ENCODE measurements around the gene PER2. TPM values are rescaled to one million over a fixed set of nuclear protein-coding genes. Genes with fewer than 3 reads are reported as not detected.

Gene PER2
- total RNA-seq, 2 experiments from 2014 or later: 17.4 to 17.6 TPM

DNA sequence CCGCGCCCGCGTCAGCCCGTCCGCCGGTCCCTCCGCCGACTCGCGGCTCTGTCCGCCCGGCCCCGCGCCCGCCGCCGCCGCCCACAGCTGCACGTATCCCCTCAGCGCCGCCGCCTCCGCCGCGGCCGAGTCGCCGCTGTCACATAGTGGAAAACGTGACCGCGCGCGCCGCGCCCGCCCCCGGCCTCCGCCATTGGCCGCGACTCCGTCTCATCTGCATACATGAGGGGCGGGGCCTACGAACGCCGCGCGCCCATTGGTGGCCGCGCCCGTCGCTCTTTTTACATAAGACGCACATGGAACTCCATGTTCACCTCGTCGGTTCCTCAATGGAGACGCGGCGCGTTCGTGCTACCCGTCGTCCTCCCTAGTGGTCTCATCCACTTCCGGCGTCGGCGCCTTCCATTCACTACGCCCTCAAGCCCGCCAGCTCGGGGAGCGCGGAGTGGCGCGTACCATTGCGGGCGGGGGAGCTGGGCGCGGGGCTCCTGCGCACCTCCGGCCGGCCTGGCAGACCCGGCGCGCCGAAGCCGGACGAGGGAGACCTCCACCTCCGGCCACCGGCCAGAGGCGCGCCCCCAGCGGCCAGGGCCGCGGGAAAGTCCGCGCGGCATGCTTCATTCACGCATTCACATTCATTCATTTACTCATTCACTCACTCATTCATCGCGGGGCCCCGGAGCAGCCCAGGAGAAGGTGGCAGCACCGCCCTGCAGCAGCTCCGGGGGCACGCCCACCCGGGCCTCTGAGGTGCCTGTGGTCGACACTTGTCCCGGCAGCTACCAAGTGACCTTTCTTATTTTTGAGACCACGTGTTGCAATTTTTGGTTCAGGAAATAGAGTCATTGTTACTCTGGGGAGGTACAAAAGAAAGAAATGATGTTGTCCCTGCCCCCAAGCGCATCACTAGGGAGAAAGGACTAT lies 502 bp upstream of the PER2 start:
- peak overlapping the region; percentile 96 for H3K27ac Mint-ChIP-seq
- DNase-seq (peak; percentile 99), ATAC-seq (peak; percentile 86)
- H3K4me3 Mint-ChIP-seq: peak overlapping the region; percentile 83
- intact Hi-C loops (cut with micrococcal nuclease): no loop called here
- no peaks in the 10 kb centered on the region for H3K36me3 Mint-ChIP-seq (ENCODE audit: low read depth)
- ChIA-PET CTCF (interaction anchor here (1.3 to 2.6 kb wide), 2 partner anchors 26 to 33 kb away, joined by 4 to 12 read pairs; no protein-coding TSS in a partner anchor), POLR2A (interaction anchor here (0.6 to 2.3 kb wide), 12 partner anchors 10 to 139 kb away, joined by 3 to 9 read pairs (median 3); partner anchors contain the start of gene ILKAP)
- peaks cover 40% of the 10 kb centered on the region for H3K4me1 Mint-ChIP-seq (ENCODE audit: low read depth)
- TF ChIP-seq, protein P1, sequence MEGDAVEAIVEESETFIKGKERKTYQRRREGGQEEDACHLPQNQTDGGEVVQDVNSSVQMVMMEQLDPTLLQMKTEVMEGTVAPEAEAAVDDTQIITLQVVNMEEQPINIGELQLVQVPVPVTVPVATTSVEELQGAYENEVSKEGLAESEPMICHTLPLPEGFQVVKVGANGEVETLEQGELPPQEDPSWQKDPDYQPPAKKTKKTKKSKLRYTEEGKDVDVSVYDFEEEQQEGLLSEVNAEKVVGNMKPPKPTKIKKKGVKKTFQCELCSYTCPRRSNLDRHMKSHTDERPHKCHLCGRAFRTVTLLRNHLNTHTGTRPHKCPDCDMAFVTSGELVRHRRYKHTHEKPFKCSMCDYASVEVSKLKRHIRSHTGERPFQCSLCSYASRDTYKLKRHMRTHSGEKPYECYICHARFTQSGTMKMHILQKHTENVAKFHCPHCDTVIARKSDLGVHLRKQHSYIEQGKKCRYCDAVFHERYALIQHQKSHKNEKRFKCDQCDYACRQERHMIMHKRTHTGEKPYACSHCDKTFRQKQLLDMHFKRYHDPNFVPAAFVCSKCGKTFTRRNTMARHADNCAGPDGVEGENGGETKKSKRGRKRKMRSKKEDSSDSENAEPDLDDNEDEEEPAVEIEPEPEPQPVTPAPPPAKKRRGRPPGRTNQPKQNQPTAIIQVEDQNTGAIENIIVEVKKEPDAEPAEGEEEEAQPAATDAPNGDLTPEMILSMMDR (IDR thresholded peaks at IDR 0.05): no peak
- no peaks in the 10 kb centered on the region for H3K9me3 Mint-ChIP-seq
- no peaks in the 10 kb centered on the region for H3K27me3 Mint-ChIP-seq

GRCh38 chr2:238286987-238287736 lies 1.2 kb downstream of the PER2 start:
- ATAC-seq: no peak
- Mint-ChIP-seq H3K27me3 (no peaks in the 10 kb centered on the region), H3K27ac (peak overlapping the region; percentile 87), H3K4me3 (peak overlapping the region; percentile 83), H3K36me3 (ENCODE audit: low read depth) (peaks cover 2% of the 10 kb centered on the region), H3K4me1 (ENCODE audit: low read depth) (peaks cover 44% of the 10 kb centered on the region), H3K9me3 (no peaks in the 10 kb centered on the region)
- ChIA-PET POLR2A (interaction anchor here (0.9 to 2.3 kb wide), 5 partner anchors 8 to 289 kb away, joined by 3 to 9 read pairs (median 4); no protein-coding TSS in a partner anchor), CTCF (interaction anchor here (0.9 to 2.6 kb wide), 4 partner anchors 24 to 70 kb away, joined by 3 to 12 read pairs (median 3); no protein-coding TSS in a partner anchor)
- peak; percentile 53 for DNase-seq
- intact Hi-C loops (cut with micrococcal nuclease): no loop called here
- TF ChIP-seq, protein P1 (IDR thresholded peaks at IDR 0.05): no peak

- H3K4me1 Mint-ChIP-seq (ENCODE audit: low read depth): peaks cover 45% of the 10 kb centered on the region
- peaks cover 2% of the 10 kb centered on the region for H3K36me3 Mint-ChIP-seq (ENCODE audit: low read depth)
- H3K27me3 Mint-ChIP-seq: no peaks in the 10 kb centered on the region
- H3K9me3 Mint-ChIP-seq: no peaks in the 10 kb centered on the region
- intact Hi-C loops (cut with micrococcal nuclease): no loop called here
- ChIA-PET POLR2A (interaction anchor here (0.9 kb wide), 1 partner anchor 288 kb away, joined by 3 read pairs; no protein-coding TSS in a partner anchor), CTCF (interaction anchor here (0.7 to 5.3 kb wide), 4 partner anchors 23 to 242 kb away, joined by 3 to 29 read pairs (median 3); no protein-coding TSS in a partner anchor)
- DNase-seq (peak; percentile 21), ATAC-seq (no peak)
- TF ChIP-seq, protein P1 (IDR thresholded peaks at IDR 0.05): no peak
- H3K27ac Mint-ChIP-seq: no peak overlapping the region
- peak overlapping the region; percentile 83 for H3K4me3 Mint-ChIP-seq
Observed at GRCh38 chr2:238286551-238286950, 1.9 kb downstream of the PER2 start.

GRCh38 chr2:238286095-238286494 lies 2.3 kb downstream of the PER2 start:
- ATAC-seq (no peak), DNase-seq (no peak)
- TF ChIP-seq, protein P1 (IDR thresholded peaks at IDR 0.05): no peak
- ChIA-PET CTCF (interaction anchor here (0.7 to 5.3 kb wide), 5 partner anchors 22 to 243 kb away, joined by 3 to 29 read pairs (median 3); no protein-coding TSS in a partner anchor), POLR2A (no interaction called here)
- Mint-ChIP-seq H3K36me3 (ENCODE audit: low read depth) (peaks cover 2% of the 10 kb centered on the region), H3K27ac (no peak overlapping the region), H3K9me3 (no peaks in the 10 kb centered on the region), H3K4me1 (ENCODE audit: low read depth) (peaks cover 47% of the 10 kb centered on the region), H3K27me3 (no peaks in the 10 kb centered on the region), H3K4me3 (no peak overlapping the region)
- intact Hi-C loops (cut with micrococcal nuclease): no loop called here
